Measurements from ENCODE around the gene CES3.
A peak's percentile ranks its signal among the peaks of the same experiment; 100 is the strongest.
"Not testable (repeated sequence)": the region's sequence is repeated elsewhere in the genome, so short reads cannot be mapped to it uniquely, and the experiment has no call there.

CES3 gene

DNA sequence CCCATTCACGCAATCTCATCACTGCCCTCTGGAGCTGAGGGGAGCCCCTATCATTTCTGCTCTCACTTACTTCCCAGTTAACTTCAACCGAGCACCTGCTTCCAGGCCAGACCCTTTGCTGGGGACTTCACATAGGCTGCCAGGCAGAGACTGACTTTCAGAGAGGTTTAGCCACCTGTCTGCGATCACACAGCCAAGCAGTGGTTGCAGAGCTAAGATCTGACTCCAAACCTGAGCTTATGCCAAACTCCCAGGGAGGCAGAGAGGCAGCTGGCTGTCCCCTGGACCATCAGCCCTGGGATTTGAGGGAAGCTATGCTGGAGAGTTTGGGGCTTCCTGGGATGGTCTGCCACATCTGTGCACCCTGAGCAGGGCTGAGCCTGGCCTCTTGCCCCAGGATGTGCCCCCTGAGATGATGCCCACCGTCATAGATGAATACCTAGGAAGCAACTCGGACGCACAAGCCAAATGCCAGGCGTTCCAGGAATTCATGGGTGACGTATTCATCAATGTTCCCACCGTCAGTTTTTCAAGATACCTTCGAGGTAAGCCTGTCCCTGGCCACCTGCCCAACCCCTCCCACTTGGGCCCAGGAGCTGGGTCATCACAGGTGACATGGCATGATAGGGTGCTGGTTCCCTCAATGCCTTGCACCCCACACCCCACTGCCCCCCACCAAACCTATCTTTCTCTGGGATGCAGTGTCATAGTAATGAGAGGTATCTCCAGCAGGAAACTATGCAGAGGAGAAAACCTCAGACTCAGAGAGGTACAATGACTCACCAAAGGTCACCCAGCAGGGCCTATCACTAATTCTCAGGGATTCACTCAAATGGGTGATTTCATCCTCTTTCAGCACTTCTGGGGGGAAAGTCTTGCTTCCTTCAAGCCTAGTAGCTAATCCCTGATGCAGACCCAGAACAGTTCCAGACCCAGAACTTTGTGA is 10.0 kb downstream of the CES3 start:
- DNase-seq (ENCODE audit: low read depth in 3 of 3) = no peak

DNA sequence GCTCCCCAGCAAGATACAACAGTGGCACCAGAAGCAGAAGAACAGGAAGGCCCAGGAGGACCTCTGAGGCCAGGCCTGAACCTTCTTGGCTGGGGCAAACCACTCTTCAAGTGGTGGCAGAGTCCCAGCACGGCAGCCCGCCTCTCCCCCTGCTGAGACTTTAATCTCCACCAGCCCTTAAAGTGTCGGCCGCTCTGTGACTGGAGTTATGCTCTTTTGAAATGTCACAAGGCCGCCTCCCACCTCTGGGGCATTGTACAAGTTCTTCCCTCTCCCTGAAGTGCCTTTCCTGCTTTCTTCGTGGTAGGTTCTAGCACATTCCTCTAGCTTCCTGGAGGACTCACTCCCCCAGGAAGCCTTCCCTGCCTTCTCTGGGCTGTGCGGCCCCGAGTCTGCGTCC is 11.9 kb downstream of the CES3 start:
- no peak for DNase-seq (ENCODE audit: low read depth in 3 of 3)

- DNase-seq (ENCODE audit: low read depth in 3 of 3) = no peak
Observed at GRCh38 chr16:66973716-66974115, 12.7 kb downstream of the CES3 start.

DNA sequence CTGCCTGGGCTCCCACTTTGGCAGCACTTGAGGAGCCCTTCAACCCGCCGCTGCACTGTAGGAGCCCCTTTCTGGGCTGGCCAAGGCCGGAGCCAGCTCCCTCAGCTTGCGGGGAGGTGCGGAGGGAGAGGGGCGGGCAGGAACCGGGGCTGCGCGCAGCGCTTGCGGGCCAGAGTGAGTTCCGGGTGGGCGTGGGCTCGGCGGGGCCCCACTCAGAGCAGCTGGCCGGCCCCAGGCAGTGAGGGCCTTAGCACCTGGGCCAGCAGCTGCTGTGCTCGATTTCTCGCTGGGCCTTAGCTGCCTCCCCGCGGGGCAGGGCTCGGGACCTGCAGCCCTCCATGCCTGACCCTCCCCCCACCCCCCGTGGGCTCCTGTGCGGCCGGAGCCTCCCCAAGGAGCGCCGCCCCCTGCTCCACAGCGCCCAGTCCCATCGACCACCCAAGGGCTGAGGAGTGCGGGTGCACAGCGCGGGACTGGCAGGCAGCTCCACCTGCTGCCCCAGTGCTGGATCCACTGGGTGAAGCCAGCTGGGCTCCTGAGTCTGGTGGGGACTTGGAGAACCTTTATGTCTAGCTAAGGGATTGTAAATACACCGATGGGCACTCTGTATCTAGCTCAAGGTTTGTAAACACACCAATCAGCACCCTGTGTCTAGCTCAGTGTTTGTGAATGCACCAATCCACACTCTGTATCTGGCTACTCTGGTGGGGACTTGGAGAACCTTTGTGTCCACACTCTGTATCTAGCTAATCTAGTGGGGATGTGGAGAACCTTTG is 13.3 kb downstream of the CES3 start:
- DNase-seq (ENCODE audit: low read depth in 3 of 3) = not testable (repeated sequence)

- peak; percentile 26 to 57 (median 52) for DNase-seq (ENCODE audit: low read depth in 3 of 3)
Observed at GRCh38 chr16:66974932-66975246, 13.8 kb downstream of the CES3 start.

- no peak for DNase-seq (ENCODE audit: low read depth in 3 of 3)
Observed at GRCh38 chr16:66975302-66975893, 14.3 kb downstream of the CES3 start.

DNA sequence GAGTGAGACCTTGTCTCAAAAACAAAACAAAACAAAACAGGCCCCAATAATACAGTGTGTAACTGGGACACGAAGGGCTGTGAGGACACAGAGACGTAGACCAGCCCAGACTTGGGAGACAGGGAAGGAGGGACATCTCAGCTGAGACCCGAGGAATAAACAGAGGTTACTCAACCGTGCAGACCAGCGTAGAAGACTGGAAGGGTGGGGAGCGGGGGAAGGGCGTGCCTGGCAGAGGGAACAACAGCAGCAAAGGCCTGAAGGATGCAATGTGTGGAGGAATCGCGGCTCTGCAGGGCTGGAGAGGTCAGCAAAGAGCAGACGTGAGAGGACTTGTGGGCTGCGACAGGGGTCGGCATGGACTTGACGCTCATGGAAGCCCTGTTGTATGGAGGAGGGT is 15.7 kb downstream of the CES3 start:
- DNase-seq (ENCODE audit: low read depth in 3 of 3) = no peak

- peak; percentile 82 to 92 (median 91) for DNase-seq (ENCODE audit: low read depth in 3 of 3)
Observed at GRCh38 chr16:66977341-66978113, 16.5 kb downstream of the CES3 start.

- DNase-seq (ENCODE audit: low read depth in 3 of 3) = no peak
Observed at GRCh38 chr16:66979011-66979717, 18.1 kb downstream of the CES3 start.

DNA sequence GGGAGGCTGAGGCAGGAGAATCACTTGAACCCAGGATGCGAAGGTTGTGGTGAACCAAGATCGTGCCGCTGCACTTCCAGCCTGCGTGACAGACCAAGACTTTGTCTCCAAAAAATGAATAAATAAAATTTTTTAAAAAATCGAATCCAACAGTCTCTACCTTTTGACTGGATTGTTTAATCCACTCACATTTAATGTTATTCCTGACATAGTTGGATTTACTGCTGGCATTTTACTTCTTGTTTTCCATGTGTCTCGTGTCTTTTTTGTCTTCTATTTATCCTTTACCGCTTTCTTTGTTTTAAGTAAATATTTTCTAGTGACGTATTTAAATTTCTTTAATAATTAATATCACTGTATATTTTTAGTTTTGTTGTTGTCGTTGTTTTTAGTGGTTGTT is 22.0 kb downstream of the CES3 start:
- no peak for DNase-seq (ENCODE audit: low read depth in 3 of 3)

GRCh38 chr16:66984892-66985311 is 23.8 kb downstream of the CES3 start:
- DNase-seq (ENCODE audit: low read depth in 3 of 3) = peak; percentile 58 to 74 (median 65)

- DNase-seq (ENCODE audit: low read depth in 3 of 3) = no peak
Observed at GRCh38 chr16:66986559-66986958, 25.5 kb downstream of the CES3 start.

DNA sequence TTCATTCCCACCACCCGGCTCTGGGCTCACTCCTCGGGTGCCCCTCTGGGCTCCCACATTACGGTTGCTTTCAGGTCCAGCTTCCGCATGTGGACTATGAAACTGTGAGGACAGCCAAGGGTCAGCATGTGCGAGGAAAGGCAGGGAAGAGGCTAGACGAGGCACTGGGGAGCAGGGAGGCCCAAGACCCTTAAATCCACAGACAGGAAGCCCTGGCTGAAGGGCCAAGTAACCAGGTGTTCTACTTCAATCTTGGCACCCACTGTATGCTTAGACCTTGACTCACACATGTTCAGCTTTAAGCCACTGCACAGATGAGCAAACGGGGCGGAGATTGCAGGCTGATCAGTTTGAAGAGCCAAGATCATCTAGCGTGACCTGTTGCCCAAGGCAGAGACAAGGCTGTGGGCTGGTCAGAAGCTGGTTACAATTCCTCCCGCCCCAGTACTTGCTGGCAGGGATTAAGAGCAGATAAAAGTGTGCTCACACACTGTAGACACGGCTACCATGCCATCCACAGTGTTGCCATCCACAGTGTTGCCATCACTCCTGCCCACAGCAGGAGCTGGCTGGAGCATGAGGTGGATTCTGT is 27.2 kb downstream of the CES3 start, which contains the start of gene CES4A:
Gene CES4A (plus strand): TSS at position 393 of the 592 bp plus-strand sequence. CDS start 184 bp downstream, at position 577.
- no peak for DNase-seq (ENCODE audit: low read depth in 3 of 3)

GRCh38 chr16:66991545-66992077 is 30.5 kb downstream of the CES3 start:
- no peak for DNase-seq (ENCODE audit: low read depth in 3 of 3)

- not testable (repeated sequence) for DNase-seq (ENCODE audit: low read depth in 3 of 3)
Observed at GRCh38 chr16:66993558-66993957, 32.5 kb downstream of the CES3 start.

DNA sequence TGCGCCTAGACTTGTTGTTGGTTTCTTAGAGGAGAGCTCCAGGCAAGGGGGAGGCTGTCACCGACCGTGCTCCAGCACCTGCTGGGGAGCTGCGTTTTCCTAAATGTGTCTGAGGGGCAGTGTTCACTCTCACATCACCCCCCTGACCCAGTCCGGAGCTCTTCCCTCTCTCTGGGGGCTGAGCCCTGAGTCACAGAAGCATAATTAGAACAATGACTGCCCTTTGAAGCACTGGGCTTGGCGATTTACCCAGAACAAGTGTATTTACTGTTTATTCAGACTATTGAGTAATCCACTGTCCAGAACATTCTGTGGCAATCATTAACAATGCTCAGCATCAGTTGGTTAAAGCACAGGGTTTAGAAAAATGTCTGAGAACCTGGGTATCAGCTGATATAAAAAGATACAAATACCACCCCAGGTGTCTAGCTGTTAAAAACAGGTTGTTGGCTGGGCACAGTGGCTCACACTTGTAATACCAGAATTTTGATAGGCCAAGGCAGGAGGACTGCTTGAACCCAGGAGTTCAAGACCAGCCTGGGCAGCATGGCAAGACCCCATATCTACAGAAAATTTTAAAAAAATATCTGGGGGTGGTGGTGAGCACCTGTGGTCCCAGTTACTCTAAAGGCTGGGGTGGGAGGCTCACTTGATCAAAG is 35.4 kb downstream of the CES3 start:
- no peak for DNase-seq (ENCODE audit: low read depth in 3 of 3)

- no peak for DNase-seq (ENCODE audit: low read depth in 3 of 3)
Observed at GRCh38 chr16:66996983-66997358, 35.9 kb downstream of the CES3 start.

GRCh38 chr16:67000384-67001351 is 39.6 kb downstream of the CES3 start:
- peak in 2 of 3 donors; percentile 21 to 39 for DNase-seq (ENCODE audit: low read depth in 3 of 3)

DNA sequence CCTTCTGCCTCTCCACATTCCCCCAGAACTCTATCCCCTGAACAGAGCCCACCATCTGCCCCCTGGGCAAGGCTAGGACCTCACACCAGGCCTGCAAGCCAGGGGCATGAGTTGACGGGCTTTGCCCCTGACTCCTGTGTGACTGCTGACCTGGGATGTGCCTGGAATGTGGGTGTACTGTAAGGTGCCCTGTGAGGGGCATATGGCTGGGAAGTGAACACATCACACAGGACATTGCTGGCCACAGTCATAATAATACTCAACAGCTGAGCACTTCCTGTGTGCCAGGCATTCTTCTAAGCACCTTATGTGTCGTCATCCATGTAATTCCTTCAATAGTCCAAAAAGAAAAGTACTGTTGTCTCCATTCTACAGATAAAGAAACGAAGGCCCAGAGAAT is 40.7 kb downstream of the CES3 start:
- no peak for DNase-seq (ENCODE audit: low read depth in 3 of 3)
